Calu3 (cell line): ENCODE results near the gene ABHD8. TPM values are rescaled to one million over a fixed set of nuclear protein-coding genes. Genes with fewer than 3 reads are reported as not detected.

ENCODE experiments used
- BruUV-seq: library from RNA; stranded (reverse); fragments of 400-500 nt; replicated peaks from 2 replicates; lab custom pipeline; 2021; lab: Mats Ljungman, UMichigan
- CTCF ChIA-PET: fragments of 300-600 bp; sonication (Branson Sonifier 250); formaldehyde crosslinking; loops from one replicate; lab custom pipeline; 2022; ENCODE audit warnings: antibody characterized with exemption; lab: Charles Lee
- DNase-seq: peaks from one replicate; pipeline ENCODE4 v3.0.0; 2022
- H3K27ac Mint-ChIP-seq: one replicate; pipeline ENCODE4 v1.8.0; 2022; ENCODE audit warnings: mixed read lengths; ENCODE audit not compliant: unreplicated experiment
- H3K27me3 Mint-ChIP-seq: one replicate; pipeline ENCODE4 v1.8.0; 2022; ENCODE audit warnings: mixed read lengths; ENCODE audit not compliant: unreplicated experiment
- H3K36me3 Mint-ChIP-seq: one replicate; pipeline ENCODE4 v1.8.0; 2022; ENCODE audit warnings: mild to moderate bottlenecking, moderate library complexity, mixed read lengths; ENCODE audit not compliant: insufficient read depth, unreplicated experiment
- H3K4me1 Mint-ChIP-seq: one replicate; pipeline ENCODE4 v1.8.0; 2022; ENCODE audit warnings: mild to moderate bottlenecking, low read depth, mixed read lengths; ENCODE audit not compliant: unreplicated experiment
- H3K4me3 Mint-ChIP-seq: one replicate; pipeline ENCODE4 v1.8.0; 2022; ENCODE audit warnings: mild to moderate bottlenecking, low read depth, moderate library complexity, mixed read lengths; ENCODE audit not compliant: unreplicated experiment
- H3K9me3 Mint-ChIP-seq: one replicate; pipeline ENCODE4 v1.8.0; 2022; ENCODE audit warnings: low read depth, mixed read lengths; ENCODE audit not compliant: unreplicated experiment
- intact Hi-C: fragments of 100-400 bp; cut with micrococcal nuclease; formaldehyde crosslinking; loops from one replicate; pipeline ENCODE4 v1.10.0; 2022; ENCODE audit not compliant: unreplicated experiment
- total RNA-seq: library from RNA; stranded (reverse); gene quantifications from 2 replicates; pipeline ENCODE4 v1.2.3, GENCODE V29; 2022
- TF ChIP-seq, protein P1 (sequence below): fragments of 200-600 bp; IDR thresholded peaks from one replicate; pipeline ENCODE4 v1.8.0; 2022; ENCODE audit warnings: antibody characterized with exemption; ENCODE audit not compliant: unreplicated experiment

The ABHD8 gene
- total RNA-seq, 1 experiment from 2014 or later = 6.0 TPM

DNA sequence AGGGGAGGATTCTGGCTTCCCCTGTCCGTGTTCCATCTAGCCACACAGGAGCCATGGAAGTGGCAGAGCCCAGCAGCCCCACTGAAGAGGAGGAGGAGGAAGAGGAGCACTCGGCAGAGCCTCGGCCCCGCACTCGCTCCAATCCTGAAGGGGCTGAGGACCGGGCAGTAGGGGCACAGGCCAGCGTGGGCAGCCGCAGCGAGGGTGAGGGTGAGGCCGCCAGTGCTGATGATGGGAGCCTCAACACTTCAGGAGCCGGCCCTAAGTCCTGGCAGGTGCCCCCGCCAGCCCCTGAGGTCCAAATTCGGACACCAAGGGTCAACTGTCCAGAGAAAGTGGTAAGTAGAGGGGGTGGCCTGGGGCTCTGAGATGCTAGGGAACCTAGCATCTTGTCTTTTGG is 34.5 kb downstream of the ABHD8 start:
- BruUV-seq = no TSS peak
- H3K27me3 Mint-ChIP-seq = no peaks in the 10 kb centered on the region
- TF ChIP-seq, protein P1, sequence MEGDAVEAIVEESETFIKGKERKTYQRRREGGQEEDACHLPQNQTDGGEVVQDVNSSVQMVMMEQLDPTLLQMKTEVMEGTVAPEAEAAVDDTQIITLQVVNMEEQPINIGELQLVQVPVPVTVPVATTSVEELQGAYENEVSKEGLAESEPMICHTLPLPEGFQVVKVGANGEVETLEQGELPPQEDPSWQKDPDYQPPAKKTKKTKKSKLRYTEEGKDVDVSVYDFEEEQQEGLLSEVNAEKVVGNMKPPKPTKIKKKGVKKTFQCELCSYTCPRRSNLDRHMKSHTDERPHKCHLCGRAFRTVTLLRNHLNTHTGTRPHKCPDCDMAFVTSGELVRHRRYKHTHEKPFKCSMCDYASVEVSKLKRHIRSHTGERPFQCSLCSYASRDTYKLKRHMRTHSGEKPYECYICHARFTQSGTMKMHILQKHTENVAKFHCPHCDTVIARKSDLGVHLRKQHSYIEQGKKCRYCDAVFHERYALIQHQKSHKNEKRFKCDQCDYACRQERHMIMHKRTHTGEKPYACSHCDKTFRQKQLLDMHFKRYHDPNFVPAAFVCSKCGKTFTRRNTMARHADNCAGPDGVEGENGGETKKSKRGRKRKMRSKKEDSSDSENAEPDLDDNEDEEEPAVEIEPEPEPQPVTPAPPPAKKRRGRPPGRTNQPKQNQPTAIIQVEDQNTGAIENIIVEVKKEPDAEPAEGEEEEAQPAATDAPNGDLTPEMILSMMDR = no peak
- CTCF ChIA-PET = interaction anchor here (0.7 kb wide), 1 partner anchor 37 kb away, joined by 6 read pairs; no protein-coding TSS in a partner anchor
- no peaks in the 10 kb centered on the region for H3K9me3 Mint-ChIP-seq
- no peak overlapping the region for H3K27ac Mint-ChIP-seq
- peak overlapping the region; percentile 79 for H3K4me3 Mint-ChIP-seq
- peaks cover 36% of the 10 kb centered on the region for H3K36me3 Mint-ChIP-seq
- intact Hi-C loops = no loop called here
- DNase-seq = no peak
- H3K4me1 Mint-ChIP-seq = peaks cover 15% of the 10 kb centered on the region

DNA sequence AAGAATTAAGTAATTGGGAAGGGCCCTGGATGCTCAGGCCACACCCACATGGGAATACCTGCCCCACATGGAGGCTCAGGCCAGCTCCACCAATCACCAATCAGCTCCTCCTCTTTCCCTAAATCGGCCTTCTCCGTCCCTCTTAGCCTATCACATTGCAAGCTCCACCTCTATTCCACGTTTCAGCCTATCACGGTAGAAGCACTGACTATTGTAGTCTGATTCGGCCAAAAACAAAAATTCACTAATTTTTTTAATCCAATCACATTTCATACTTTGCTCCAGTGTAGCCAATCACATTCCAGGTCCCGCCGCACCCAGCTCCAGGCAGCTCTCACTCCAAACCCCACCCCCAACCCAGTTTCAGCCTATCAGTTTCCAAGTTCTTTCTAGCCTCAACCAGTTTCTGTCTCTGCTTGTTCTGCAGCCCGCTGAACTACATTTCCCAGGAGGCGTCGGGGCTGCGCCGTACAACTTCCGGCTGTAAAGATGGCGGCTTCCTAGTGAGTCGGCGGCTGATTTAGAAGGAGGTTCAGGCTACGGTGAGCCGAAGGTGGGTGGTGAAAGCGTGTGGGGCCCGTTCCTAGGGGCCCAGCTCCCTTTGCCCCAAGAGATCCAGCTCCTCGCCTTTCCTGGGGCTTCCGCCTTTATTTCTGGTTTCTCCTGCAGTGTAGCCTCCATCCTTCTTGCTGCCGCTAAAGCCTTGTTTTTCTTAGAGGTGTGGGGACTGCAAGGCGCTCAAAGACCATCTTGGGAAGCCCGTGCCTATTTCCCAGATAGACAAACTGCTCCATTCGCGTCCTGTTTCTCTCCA is 36.0 kb downstream of the ABHD8 start, which contains the start of gene BABAM1:
Gene BABAM1 (plus strand): TSS at position 469 of the 814 bp plus-strand sequence. CDS start 1,364 bp downstream, outside the sequence.
- TF ChIP-seq, protein P1 = no peak
- no peaks in the 10 kb centered on the region for H3K9me3 Mint-ChIP-seq
- intact Hi-C loops = no loop called here
- no peaks in the 10 kb centered on the region for H3K27me3 Mint-ChIP-seq
- peaks cover 15% of the 10 kb centered on the region for H3K4me1 Mint-ChIP-seq
- H3K36me3 Mint-ChIP-seq = peaks cover 36% of the 10 kb centered on the region
- CTCF ChIA-PET = interaction anchor here (0.5 to 0.6 kb wide), 2 partner anchors 49 to 445 kb away, joined by 3 to 6 read pairs; no protein-coding TSS in a partner anchor
- no TSS peak for BruUV-seq
- H3K4me3 Mint-ChIP-seq = peak within 1 kb of the TSS; percentile 79
- DNase-seq = peak; percentile 94
- peak within 1 kb of the TSS; percentile 100 for H3K27ac Mint-ChIP-seq

DNA sequence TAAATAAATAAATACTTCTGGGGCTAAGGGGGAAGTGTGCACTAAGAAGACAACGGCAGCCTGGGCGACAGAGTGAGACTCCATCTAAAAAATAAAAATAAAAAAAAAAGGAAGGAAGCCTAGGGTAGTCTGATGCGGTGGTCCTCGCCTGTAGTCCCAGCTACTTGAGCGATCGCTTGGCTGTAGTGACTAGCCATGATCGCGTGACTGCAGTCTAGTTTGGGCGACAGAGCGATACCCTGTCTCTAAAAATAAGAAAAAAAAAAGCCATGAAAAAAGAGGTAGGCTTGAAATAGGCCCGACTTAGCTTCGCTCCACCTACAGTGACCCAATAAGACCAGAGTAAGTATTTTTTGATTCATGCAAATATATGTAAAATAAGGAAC is 36.6 kb downstream of the ABHD8 start:
- Mint-ChIP-seq H3K27me3 (no peaks in the 10 kb centered on the region), H3K27ac (peak overlapping the region; percentile 100), H3K4me1 (peaks cover 15% of the 10 kb centered on the region), H3K4me3 (peak overlapping the region; percentile 79), H3K36me3 (peaks cover 36% of the 10 kb centered on the region), H3K9me3 (no peaks in the 10 kb centered on the region)
- intact Hi-C loops = no loop called here
- DNase-seq = no peak
- CTCF ChIA-PET = interaction anchor here (0.5 to 0.6 kb wide), 2 partner anchors 49 to 445 kb away, joined by 3 to 6 read pairs; no protein-coding TSS in a partner anchor
- no TSS peak for BruUV-seq
- TF ChIP-seq, protein P1 = no peak

DNA sequence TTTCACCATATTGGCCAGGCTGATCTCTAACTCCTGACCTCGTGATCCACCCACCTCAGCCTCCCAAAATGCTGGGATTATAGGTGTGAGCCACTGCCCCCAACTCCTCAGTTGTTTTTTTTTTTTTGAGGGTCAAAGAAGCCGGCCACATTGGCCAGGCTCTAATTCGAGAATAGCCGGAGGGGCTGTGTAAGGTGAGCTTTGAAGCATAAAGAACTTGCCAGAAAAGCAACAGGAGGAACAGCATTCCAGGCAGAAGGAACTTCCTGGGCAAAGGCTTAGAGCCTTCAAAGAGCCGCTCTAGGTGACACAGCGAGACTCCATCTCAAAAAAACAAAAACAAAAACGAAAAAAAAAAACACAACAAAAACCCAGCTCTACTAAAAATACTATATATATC is 37.2 kb downstream of the ABHD8 start:
- CTCF ChIA-PET = no interaction called here
- no peak for DNase-seq
- H3K4me3 Mint-ChIP-seq = no peak overlapping the region
- intact Hi-C loops = no loop called here
- BruUV-seq = no TSS peak
- H3K27ac Mint-ChIP-seq = no peak overlapping the region
- no peaks in the 10 kb centered on the region for H3K27me3 Mint-ChIP-seq
- H3K4me1 Mint-ChIP-seq = peaks cover 17% of the 10 kb centered on the region
- no peaks in the 10 kb centered on the region for H3K9me3 Mint-ChIP-seq
- TF ChIP-seq, protein P1 = no peak
- H3K36me3 Mint-ChIP-seq = peaks cover 36% of the 10 kb centered on the region
